MM.1S (cell line): ENCODE results near the gene ZNF791.

Experiments used
- DNase-seq: peaks from one replicate; pipeline ENCODE4 v3.0.0-alpha.2; 2015
- H2AFZ ChIP-seq: fragments of 300-600 bp; sonication (generic); 2 replicates; pipeline ENCODE4 v1.6.0; 2016; ENCODE audit warnings: antibody characterized with exemption, low read length
- H3F3A ChIP-seq: fragments of 300-600 bp; sonication (generic); 2 replicates; pipeline ENCODE4 v1.6.1; 2016; ENCODE audit warnings: mild to moderate bottlenecking, antibody characterized with exemption, low read length, moderate library complexity, mixed read lengths; ENCODE audit not compliant: insufficient read depth
- H3K27ac ChIP-seq: fragments of 300-600 bp; sonication (generic); 2 replicates; pipeline ENCODE4 v1.5.1; 2016; ENCODE audit warnings: mild to moderate bottlenecking, low read length
- H3K27me3 ChIP-seq: fragments of 300-600 bp; sonication (generic); replicated peaks from 2 replicates; pipeline ENCODE4 v1.6.0; 2016; ENCODE audit warnings: low read length; ENCODE audit not compliant: insufficient read depth
- H3K36me3 ChIP-seq: fragments of 300-600 bp; sonication (generic); replicated peaks from 2 replicates; pipeline ENCODE4 v1.6.1; 2016; ENCODE audit warnings: mild to moderate bottlenecking, low read length, mixed read lengths; ENCODE audit not compliant: insufficient read depth
- H3K4me1 ChIP-seq: fragments of 300-600 bp; sonication (generic); 2 replicates; pipeline ENCODE4 v1.6.1; 2016; ENCODE audit warnings: low read length, mixed read lengths
- H3K4me2 ChIP-seq: fragments of 300-600 bp; sonication (generic); 2 replicates; pipeline ENCODE4 v1.6.0; 2016; ENCODE audit warnings: low read depth, low read length
- H3K4me3 ChIP-seq: fragments of 300-600 bp; sonication (generic); 2 replicates; pipeline ENCODE4 v1.5.1; 2016; ENCODE audit warnings: low read length, mixed read lengths
- H3K79me2 ChIP-seq: fragments of 300-600 bp; sonication (generic); 2 replicates; pipeline ENCODE4 v1.6.1; 2016; ENCODE audit warnings: mixed run types, low read length, mixed read lengths
- H3K9ac ChIP-seq: fragments of 300-600 bp; sonication (generic); 2 replicates; pipeline ENCODE4 v1.6.1; 2016; ENCODE audit warnings: low read length, mixed read lengths
- H3K9me2 ChIP-seq: fragments of 300-600 bp; sonication (generic); replicated peaks from 2 replicates; pipeline ENCODE4 v1.6.1; 2016; ENCODE audit warnings: mild to moderate bottlenecking, low read length, mixed read lengths; ENCODE audit not compliant: insufficient read depth
- H3K9me3 ChIP-seq: fragments of 300-600 bp; sonication (generic); replicated peaks from 2 replicates; pipeline ENCODE4 v1.6.1; 2016; ENCODE audit warnings: mild to moderate bottlenecking, low read length, mixed read lengths; ENCODE audit not compliant: insufficient read depth
- H4K20me1 ChIP-seq: fragments of 300-600 bp; sonication (generic); 2 replicates; pipeline ENCODE4 v1.6.1; 2016; ENCODE audit warnings: mild to moderate bottlenecking, low read length, moderate library complexity, mixed read lengths; ENCODE audit not compliant: insufficient read depth
- EZH2 ChIP-seq: fragments of 300-600 bp; sonication (generic); optimal IDR thresholded peaks from 2 replicates; pipeline ENCODE3; 2017; ENCODE audit warnings: low read depth, mild to moderate bottlenecking, antibody characterized with exemption, low read length, mixed read lengths
- EZH2phosphoT487 ChIP-seq: fragments of 300-600 bp; sonication (generic); IDR thresholded peaks from 2 replicates; pipeline ENCODE4 v1.6.1; 2018; ENCODE audit warnings: antibody characterized with exemption, low read length
- TF ChIP-seq, protein P1 (sequence below): fragments of 300-600 bp; sonication (generic); IDR thresholded peaks from 2 replicates; pipeline ENCODE4 v1.5.1; 2016; ENCODE audit warnings: antibody characterized with exemption, low read length, mixed read lengths

The ZNF791 gene

DNA sequence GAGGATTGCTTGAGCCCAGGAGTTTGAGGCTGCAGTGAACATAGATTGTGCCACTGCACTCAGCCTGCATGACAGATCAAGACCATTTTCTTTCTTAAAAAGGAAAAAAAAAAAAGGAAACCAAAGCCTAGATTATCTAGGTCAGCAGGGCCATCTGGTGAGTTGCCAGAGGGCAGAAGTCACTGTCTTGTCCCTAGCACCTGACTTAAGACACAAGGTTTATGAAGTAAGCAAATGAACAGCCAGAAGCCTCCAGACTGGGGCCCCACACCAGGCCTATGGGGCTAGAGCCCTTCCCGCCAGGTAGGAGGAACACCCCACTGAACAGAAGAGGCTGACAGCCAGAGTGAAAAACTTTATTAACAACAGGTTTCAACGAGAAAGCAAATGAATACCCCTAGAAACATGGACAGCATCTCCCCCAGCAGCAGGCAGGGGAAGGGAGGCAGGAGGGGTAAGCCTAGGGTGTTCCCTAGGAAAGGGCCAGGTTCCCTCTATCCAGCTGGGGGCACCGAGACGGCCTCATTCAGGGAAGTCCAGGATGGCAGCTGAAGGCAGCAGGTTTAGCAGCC, 57.1 kb downstream of the ZNF791 start:
- Histone ChIP-seq H3K4me3 (no peak overlapping the region), H3K27ac (no peak overlapping the region), H4K20me1 (no peaks in the 10 kb centered on the region), H3K9ac (no peak overlapping the region), H3K9me2 (no peaks in the 10 kb centered on the region), H3K36me3 (no peaks in the 10 kb centered on the region), H3K79me2 (peaks cover 56% of the 10 kb centered on the region), H3K9me3 (no peaks in the 10 kb centered on the region), H3K27me3 (no peaks in the 10 kb centered on the region), H3K4me1 (peaks cover 22% of the 10 kb centered on the region), H3F3A (no peaks in the 10 kb centered on the region), H3K4me2 (peak overlapping the region; percentile 83), H2AFZ (no peak overlapping the region)
- DNase-seq: no peak
- TF ChIP-seq EZH2 (no peak), EZH2phosphoT487 (no peak)
- TF ChIP-seq, protein P1, sequence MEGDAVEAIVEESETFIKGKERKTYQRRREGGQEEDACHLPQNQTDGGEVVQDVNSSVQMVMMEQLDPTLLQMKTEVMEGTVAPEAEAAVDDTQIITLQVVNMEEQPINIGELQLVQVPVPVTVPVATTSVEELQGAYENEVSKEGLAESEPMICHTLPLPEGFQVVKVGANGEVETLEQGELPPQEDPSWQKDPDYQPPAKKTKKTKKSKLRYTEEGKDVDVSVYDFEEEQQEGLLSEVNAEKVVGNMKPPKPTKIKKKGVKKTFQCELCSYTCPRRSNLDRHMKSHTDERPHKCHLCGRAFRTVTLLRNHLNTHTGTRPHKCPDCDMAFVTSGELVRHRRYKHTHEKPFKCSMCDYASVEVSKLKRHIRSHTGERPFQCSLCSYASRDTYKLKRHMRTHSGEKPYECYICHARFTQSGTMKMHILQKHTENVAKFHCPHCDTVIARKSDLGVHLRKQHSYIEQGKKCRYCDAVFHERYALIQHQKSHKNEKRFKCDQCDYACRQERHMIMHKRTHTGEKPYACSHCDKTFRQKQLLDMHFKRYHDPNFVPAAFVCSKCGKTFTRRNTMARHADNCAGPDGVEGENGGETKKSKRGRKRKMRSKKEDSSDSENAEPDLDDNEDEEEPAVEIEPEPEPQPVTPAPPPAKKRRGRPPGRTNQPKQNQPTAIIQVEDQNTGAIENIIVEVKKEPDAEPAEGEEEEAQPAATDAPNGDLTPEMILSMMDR: no peak

DNA sequence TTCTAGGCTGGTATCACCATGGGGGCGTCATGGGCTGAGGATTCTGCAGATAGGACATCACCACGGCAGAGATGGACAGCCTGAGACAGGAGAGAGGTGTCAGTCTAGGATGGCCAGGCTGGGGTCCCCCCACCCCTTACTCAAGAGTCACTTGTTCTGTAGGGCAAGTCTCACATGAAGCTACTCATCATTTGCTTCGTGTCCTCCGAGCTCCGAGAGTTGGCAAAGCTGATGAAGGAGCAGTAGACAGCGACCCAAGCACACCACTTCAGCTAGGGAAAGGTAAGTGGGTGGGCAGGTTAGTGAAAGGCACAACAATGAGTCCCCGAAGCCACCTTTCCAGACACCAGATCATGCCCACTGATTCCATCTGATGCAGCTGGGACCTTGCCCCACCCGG, 57.6 kb downstream of the ZNF791 start:
- no peaks in the 10 kb centered on the region for H3K36me3 ChIP-seq
- H3K27ac ChIP-seq: peak overlapping the region; percentile 87; the same call in 1 of the 2 replicates
- H3K4me3 ChIP-seq: peak overlapping the region; percentile 97
- H3K4me2 ChIP-seq: peak overlapping the region; percentile 83
- TF ChIP-seq EZH2 (no peak), EZH2phosphoT487 (no peak)
- TF ChIP-seq, protein P1: no peak
- H3K9me3 ChIP-seq: no peaks in the 10 kb centered on the region
- no peaks in the 10 kb centered on the region for H3K27me3 ChIP-seq
- peaks cover 56% of the 10 kb centered on the region for H3K79me2 ChIP-seq
- H3K9ac ChIP-seq: peak overlapping the region; percentile 96
- H3K9me2 ChIP-seq: no peaks in the 10 kb centered on the region
- H4K20me1 ChIP-seq: no peaks in the 10 kb centered on the region
- no peak for DNase-seq
- H3K4me1 ChIP-seq: peaks cover 22% of the 10 kb centered on the region
- no peaks in the 10 kb centered on the region for H3F3A ChIP-seq
- no peak overlapping the region for H2AFZ ChIP-seq

DNA sequence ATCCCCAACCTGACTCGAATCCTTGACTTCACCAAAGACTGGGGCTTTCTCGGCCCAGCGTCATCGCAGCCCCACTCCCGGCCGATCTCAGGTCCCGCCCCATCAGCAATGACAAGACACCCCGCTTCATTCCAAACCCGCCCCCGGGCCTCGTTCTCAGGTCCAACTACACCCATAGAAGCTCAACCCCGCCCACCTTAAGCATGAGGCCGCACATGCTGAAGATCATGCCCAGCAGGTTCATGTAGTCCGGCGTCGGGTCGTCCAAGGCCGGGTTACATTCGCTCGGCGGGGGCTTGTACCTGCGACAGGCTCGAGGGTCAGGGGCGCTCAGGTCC, 58.2 kb downstream of the ZNF791 start:
- Histone ChIP-seq H3K79me2 (peaks cover 56% of the 10 kb centered on the region), H3K27me3 (no peaks in the 10 kb centered on the region), H2AFZ (peak overlapping the region; percentile 94), H3K9me3 (no peaks in the 10 kb centered on the region), H3K4me2 (peak overlapping the region; percentile 83), H4K20me1 (no peaks in the 10 kb centered on the region), H3K9ac (peak overlapping the region; percentile 96), H3K9me2 (no peaks in the 10 kb centered on the region), H3K27ac (peak overlapping the region; percentile 87; the same call in 1 of the 2 replicates), H3K4me1 (peaks cover 22% of the 10 kb centered on the region), H3K36me3 (no peaks in the 10 kb centered on the region), H3K4me3 (peak overlapping the region; percentile 97), H3F3A (no peaks in the 10 kb centered on the region)
- DNase-seq: peak; percentile 41
- TF ChIP-seq, protein P1: no peak
- no peak for TF ChIP-seq EZH2phosphoT487
- TF ChIP-seq EZH2: no peak
